RWPE2 (cell line): ENCODE results near the gene UBTF.
A peak's percentile ranks its signal among the peaks of the same experiment; 100 is the strongest.

Experiments
- ATAC-seq: fragments of 200-7000 bp; cut with Tn5 transposase; 3 replicates; pipeline ENCODE4 v1.9.1; 2021; ENCODE audit warnings: low read depth
- DNase-seq: peaks from one replicate; pipeline ENCODE4 v3.0.0-alpha.2; 2020; ENCODE audit warnings: low spot score
- H3K27ac ChIP-seq: fragments of 450-650 bp; 2 replicates; pipeline ENCODE4 v1.5.1; 2017; ENCODE audit warnings: mild to moderate bottlenecking; ENCODE audit not compliant: poor library complexity, severe bottlenecking
- H3K27me3 ChIP-seq: fragments of 250-450 bp; sonication (Bioruptor Pico); 2 replicates; pipeline ENCODE4 v1.5.1; 2021; ENCODE audit warnings: mild to moderate bottlenecking, moderate library complexity; ENCODE audit not compliant: insufficient read depth, poor library complexity, severe bottlenecking
- H3K36me3 ChIP-seq: fragments of 250-450 bp; sonication (Bioruptor Pico); 2 replicates; pipeline ENCODE4 v1.5.1; 2020; ENCODE audit warnings: low read depth, mild to moderate bottlenecking, moderate library complexity
- H3K4me1 ChIP-seq: fragments of 250-450 bp; sonication (Bioruptor Pico); 2 replicates; pipeline ENCODE4 v1.5.1; 2021; ENCODE audit warnings: mild to moderate bottlenecking, moderate library complexity; ENCODE audit not compliant: insufficient read depth, poor library complexity, severe bottlenecking
- H3K4me3 ChIP-seq: fragments of 250-450 bp; sonication (Bioruptor Pico); 2 replicates; pipeline ENCODE4 v1.5.1; 2021; ENCODE audit warnings: mild to moderate bottlenecking, moderate library complexity; ENCODE audit not compliant: severe bottlenecking
- H3K9me3 ChIP-seq: fragments of 250-450 bp; sonication (Bioruptor Pico); 2 replicates; pipeline ENCODE4 v1.5.1; 2021; ENCODE audit warnings: mild to moderate bottlenecking, moderate library complexity; ENCODE audit not compliant: severe bottlenecking
- TF ChIP-seq, protein P1 (sequence below): fragments of 450-650 bp; IDR thresholded peaks from one replicate; pipeline ENCODE4 v1.5.1; 2017; ENCODE audit warnings: mild to moderate bottlenecking, moderate library complexity; ENCODE audit not compliant: poor library complexity, severe bottlenecking

Gene UBTF

DNA sequence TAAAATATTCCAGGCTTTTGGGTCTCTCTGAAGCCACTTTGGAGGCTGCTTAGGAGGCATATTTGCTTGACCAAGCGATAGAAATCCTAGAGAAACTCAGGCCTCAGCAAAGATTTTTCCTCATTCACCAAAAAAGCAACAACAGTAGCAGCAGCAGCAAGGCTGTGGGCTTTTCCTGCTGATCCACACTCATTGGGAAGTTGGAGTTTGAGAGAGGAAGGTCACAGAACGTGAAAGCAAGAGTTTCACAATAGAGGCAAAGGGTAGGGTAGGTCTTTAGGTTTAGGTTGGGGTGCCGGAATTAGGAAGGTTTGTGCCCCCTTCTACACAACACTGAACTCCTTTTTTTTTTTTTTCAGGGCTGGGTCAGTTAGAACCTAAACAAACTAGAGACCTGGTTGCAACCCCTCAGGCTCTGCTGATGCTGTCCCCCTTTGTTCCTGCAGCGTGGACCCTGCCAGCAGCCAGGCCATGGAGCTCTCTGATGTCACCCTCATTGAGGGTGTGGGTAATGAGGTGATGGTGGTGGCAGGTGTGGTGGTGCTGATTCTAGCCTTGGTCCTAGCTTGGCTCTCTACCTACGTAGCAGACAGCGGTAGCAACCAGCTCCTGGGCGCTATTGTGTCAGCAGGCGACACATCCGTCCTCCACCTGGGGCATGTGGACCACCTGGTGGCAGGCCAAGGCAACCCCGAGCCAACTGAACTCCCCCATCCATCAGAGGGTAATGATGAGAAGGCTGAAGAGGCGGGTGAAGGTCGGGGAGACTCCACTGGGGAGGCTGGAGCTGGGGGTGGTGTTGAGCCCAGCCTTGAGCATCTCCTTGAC is 30.7 kb downstream of the UBTF start:
- Histone ChIP-seq H3K27ac (no peak overlapping the region), H3K36me3 (peaks cover 29% of the 10 kb centered on the region), H3K9me3 (no peaks in the 10 kb centered on the region), H3K4me3 (no peak overlapping the region), H3K27me3 (no peaks in the 10 kb centered on the region), H3K4me1 (peaks cover 7% of the 10 kb centered on the region)
- DNase-seq (no peak), ATAC-seq (no peak)
- TF ChIP-seq, protein P1, sequence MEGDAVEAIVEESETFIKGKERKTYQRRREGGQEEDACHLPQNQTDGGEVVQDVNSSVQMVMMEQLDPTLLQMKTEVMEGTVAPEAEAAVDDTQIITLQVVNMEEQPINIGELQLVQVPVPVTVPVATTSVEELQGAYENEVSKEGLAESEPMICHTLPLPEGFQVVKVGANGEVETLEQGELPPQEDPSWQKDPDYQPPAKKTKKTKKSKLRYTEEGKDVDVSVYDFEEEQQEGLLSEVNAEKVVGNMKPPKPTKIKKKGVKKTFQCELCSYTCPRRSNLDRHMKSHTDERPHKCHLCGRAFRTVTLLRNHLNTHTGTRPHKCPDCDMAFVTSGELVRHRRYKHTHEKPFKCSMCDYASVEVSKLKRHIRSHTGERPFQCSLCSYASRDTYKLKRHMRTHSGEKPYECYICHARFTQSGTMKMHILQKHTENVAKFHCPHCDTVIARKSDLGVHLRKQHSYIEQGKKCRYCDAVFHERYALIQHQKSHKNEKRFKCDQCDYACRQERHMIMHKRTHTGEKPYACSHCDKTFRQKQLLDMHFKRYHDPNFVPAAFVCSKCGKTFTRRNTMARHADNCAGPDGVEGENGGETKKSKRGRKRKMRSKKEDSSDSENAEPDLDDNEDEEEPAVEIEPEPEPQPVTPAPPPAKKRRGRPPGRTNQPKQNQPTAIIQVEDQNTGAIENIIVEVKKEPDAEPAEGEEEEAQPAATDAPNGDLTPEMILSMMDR: no peak

DNA sequence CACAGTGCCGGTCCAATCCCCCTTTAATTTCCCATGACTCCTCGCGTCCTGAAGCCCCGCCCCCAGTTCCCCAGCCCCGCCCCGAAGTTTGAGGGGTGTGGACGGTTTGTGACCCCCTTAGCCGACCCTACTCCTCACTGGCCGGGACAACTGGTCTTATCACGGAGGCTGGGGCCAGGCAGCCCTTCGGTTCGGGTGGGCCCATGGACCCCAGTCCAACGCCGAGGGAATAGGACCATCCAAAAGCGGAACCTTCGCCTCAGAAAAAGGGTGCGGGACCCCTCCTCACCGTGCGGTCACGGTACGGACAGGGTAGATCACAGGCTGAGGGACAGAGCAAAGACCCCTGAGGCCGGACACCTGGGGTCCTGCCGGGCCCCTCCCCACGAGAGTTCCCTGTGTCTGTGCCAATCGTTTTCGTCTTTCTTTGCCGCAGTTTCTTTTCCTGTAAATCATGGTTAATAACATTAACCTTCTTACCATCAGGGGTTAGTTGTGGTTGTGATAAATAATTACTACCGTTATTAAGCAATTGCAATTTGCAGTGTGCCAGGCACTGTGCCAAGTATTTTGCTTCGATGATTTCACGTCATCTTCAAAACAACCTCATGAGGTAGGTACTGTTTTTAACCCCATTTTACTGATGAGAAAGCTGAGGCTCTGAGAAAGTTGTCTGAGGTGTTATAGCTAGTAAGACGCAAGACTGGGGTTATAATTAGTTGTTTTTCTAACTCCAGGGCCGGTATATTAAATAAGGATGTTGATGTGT is 32.2 kb downstream of the UBTF start:
- ATAC-seq (peak; percentile 45), DNase-seq (no peak)
- H3K4me1 ChIP-seq: peaks cover 7% of the 10 kb centered on the region
- TF ChIP-seq, protein P1: no peak
- peak overlapping the region; percentile 73 for H3K27ac ChIP-seq
- no peaks in the 10 kb centered on the region for H3K27me3 ChIP-seq
- peak overlapping the region; percentile 52 for H3K4me3 ChIP-seq
- no peaks in the 10 kb centered on the region for H3K9me3 ChIP-seq
- peaks cover 36% of the 10 kb centered on the region for H3K36me3 ChIP-seq

DNA sequence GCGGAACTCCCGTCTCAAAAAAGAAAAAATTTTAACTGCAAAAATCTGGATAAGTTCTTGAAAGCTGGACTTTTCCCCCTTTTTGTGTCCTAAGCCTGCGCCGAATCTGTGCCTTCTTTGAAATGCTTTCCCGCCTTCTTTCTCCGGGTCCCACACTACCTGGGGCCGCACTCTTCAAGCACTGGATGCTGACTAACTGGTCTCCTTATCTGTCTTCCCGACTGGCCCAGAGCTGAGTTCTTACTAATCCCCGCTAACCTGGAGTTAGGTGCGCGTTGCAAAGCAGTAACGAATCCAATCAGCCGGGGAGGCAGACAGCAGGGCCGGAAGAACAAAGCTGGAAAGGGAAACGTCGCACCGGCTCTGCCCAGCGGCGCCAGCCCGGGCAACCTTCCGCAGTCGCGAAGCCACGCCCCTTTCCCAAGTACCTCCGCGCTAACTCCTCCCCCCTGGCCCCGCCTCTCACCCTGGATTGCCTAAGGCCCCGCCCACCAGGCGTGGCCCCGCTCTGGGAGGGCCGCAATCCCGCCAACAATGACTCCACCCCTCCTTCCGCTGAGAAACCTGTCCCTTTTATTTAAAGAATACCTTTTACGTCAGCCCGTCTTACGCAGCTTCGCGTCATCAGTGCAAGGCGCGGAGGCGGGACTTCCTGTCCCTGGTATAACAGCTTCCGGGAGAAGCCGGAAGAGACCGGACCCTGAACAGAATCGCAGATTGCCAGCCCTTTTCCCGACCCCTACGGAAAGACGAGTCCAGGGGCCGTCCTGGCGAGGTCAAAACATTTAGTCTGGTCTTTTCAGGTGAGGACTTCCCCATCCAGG is 33.0 kb downstream of the UBTF start, which contains the start of gene TMUB2:
Gene TMUB2, plus strand, starts transcription at position 666 of the 824 bp plus-strand sequence. CDS start 737 bp downstream, outside the sequence.
- TF ChIP-seq, protein P1: no peak

DNA sequence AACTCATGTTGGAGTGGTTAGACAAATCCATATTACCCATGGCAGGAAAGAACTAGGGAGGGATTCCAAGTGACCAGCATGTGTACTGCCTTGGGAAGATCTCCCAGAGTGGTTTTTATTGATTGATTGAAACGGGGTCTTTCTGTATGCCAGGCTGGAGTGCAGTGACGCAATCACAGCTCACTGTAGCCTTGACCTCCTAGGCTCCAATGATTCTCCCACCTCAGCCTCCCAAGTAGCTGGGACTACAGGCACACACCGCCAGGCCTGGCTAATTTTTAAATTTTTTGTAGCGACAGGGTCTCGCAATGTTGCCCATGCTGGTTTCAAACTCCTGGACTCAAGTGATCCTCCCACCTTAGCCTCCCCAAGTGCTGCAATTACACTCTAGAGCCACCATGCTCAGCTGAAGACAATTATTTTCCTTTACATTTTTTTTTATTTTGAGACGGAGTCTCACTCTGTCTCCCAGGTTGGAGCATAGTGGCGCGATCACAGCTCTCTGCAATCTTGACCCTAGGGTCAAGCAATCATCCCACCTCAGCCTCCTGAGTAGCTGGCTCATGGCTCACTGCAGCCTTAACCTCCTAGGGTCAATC is 35.2 kb downstream of the UBTF start:
- TF ChIP-seq, protein P1: no peak
- Histone ChIP-seq H3K36me3 (peaks cover 32% of the 10 kb centered on the region), H3K9me3 (no peaks in the 10 kb centered on the region), H3K4me1 (peaks cover 7% of the 10 kb centered on the region), H3K4me3 (no peak overlapping the region), H3K27ac (no peak overlapping the region), H3K27me3 (no peaks in the 10 kb centered on the region)
- DNase-seq: no peak
- ATAC-seq: no peak

More for the DNA sequence above, 33.0 kb downstream of the UBTF start, which contains the start of gene TMUB2:
- Histone ChIP-seq H3K4me3 (peak within 1 kb of the TSS; percentile 52), H3K27ac (peak within 1 kb of the TSS; percentile 73), H3K9me3 (no peaks in the 10 kb centered on the region), H3K4me1 (peaks cover 7% of the 10 kb centered on the region), H3K36me3 (peaks cover 44% of the 10 kb centered on the region), H3K27me3 (no peaks in the 10 kb centered on the region)
- peak; percentile 75 for ATAC-seq
- DNase-seq: peak; percentile 99
